Activated CD4-positive, CD25-positive, alpha-beta regulatory T cell treated with anti-CD3 and anti-CD28 coated beads, Interleukin-2, amount 50 U/mL, for 72 hours (primary cell): ENCODE results near the gene ACTR1A.
A peak's percentile ranks its signal among the peaks of the same experiment; 100 is the strongest.

Source experiments
- DNase-seq: peaks from one replicate; pipeline ENCODE4 v3.0.0; 2021

Gene ACTR1A

GRCh38 chr10:102452672-102453340, 49.7 kb downstream of the ACTR1A start:
- DNase-seq: peak; percentile 66

DNA sequence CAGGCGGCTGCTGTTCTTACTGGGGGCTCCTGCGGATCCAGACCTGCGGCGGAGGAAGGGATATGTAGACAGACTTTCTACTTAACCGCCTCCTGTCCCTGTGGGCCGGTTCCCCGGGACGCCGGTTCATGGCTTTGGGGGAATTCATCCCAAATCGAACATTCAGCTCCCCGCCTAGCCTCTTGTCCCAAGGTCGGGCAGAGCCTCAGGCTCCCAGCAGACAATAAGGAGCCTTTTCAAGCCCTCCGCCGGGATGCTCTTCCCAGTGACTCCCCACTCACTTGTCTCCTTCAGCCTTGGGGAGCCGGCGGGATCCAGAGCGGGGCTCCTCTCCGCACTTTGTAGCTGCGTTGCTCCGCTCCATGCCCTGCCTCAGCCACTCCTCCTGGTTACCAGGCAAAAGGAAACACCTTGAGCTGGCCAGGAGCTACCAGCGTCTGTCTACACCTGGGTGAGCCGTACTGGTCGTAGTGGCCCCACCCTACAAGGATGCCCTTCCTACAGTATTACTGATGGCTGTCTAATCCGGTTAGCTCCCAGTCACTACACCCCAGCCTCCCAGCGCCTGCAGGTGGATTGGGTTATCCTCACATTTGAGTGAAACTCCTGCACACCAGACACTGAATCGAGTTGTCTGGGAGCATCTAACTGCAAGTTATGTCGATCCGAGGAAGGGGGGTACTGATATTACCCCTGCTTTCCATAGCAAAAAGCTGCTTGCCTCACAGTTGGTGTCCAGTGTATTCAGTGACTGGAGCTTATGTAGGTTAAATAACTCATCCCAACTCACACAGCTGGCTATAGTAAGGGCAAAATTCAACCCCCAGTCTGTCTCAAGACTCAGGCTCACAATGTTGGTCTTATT, 51.2 kb downstream of the ACTR1A start, which contains the start of gene C10orf95:
C10orf95 (minus strand) TSS at position 439 of the 865 bp plus-strand sequence. CDS start 450 bp downstream, outside the sequence.
- no peak for DNase-seq

GRCh38 chr10:102450374-102451104, 52.0 kb downstream of the ACTR1A start:
- peak; percentile 84 for DNase-seq

GRCh38 chr10:102450124-102450373, 52.5 kb downstream of the ACTR1A start:
- DNase-seq: no peak

DNA sequence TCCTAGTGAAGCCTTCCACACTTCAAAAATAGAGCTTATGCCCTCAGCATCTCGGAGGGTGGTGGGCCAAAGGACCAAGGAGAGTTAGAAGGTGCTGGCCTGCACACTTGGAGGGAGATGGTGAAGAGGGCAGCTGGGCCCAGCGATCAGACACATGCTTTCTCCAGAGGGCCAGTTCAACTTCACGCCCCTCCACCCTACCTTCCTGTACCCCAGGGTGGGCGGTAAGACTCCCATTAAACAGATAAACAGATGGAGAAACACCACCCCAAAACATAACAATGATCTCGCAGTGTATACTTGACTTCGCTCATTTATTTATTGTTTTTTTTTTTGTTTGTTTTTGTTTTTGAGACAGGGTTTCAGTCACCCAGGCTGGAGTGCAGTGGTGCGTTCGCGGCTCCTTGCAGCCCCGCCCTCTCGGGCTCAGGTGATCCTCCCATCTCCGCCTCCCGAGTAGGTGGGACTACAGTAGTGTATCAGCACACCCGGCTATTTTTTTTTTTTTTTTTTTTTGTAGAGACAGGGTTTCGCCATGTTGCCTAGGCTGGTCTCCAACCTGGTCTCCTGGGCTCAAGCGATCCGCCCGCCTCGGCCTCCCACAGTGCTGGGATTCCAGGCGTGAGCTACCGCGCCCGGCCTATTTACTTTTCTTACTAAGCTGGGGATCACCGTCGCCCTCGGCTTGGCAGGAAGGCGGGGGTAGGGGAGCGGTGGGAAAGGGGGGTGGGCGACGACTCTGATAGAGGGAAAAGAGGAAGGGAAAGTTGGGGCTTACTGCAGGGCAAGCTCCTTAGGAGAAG, 53.0 kb downstream of the ACTR1A start:
- DNase-seq: peak; percentile 80

DNA sequence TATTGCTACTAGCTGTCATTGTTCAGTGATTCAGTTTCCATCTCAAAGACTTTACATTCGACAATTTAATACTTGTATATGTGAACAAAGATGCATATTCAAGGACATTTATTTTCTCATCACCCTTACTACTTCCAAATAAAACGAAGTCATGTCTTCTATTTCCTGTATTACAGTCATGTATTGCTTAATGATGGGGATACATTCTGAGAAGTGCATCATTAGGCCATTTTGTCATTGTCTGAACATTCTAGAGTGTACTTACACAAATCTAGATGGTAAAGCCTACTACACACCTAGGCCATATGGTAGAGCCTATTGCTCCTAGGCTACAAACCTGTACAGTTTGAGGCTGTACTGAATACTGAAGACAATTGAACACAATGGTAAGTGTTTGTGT, 57.7 kb downstream of the ACTR1A start:
- DNase-seq: no peak

DNA sequence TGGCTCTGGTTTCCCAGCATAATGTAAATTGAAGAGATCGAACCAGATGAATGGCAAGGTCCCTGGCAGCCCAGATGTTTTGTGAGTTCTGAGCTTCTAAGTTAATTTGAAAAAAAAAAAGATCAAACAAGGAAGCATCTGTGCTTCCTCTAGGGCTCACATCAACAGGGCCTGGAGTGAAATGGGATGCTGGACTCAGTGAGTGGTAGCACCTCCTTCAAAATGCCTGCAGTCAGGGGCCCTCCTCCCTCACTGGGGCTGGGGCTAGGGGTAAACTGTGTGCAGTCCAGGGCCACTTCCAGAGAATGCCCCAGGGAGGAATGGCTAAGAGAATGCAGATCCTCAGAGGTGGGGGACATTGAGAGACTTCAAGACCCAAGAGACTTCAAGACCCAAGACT, 64.1 kb downstream of the ACTR1A start:
- no peak for DNase-seq

- no peak for DNase-seq
These were observed 65.0 kb downstream of the ACTR1A start for GRCh38 chr10:102437515-102437914.

- no peak for DNase-seq
These were observed 66.2 kb downstream of the ACTR1A start for GRCh38 chr10:102436312-102436711.

- no peak for DNase-seq
These were observed 66.8 kb downstream of the ACTR1A start for GRCh38 chr10:102435529-102436233.

GRCh38 chr10:102435133-102435497, 67.4 kb downstream of the ACTR1A start:
- DNase-seq: no peak

DNA sequence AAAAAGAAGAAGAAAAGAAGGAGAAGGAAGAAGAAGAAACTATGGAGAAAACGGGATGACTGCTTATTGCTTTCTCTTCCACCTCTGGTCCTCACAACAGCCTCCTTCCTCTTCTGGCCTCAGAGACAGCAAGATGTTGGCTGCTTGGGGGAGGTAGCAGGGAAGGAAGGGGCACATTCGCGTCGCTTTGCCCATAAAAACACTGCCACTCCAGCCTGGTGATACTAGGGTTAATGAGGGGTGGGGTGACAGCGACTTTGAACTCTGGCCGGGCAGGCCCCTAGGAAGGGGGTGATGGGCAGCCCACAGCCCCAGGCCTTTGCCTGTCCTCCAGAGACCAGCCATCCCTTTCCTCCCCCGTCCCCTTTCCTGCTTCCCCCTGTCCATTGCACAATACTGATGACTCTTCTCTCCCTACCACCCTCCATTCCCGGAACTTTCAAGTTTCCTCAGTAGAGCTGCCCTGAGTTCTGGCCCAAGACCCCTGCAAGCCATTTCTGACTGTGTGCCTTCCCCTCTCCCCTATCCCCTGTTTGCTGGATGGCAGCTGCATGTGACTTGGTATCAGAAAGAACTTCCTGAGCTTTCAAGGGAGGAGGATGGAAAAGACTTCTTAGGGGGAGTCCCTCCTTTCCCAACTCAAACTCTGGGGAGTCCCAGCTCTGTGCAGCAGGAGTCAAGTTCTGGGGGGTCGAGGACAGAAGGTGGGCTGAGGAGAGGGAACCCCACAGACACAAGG, 67.9 kb downstream of the ACTR1A start:
- no peak for DNase-seq

- DNase-seq: no peak
These were observed 68.9 kb downstream of the ACTR1A start for GRCh38 chr10:102433619-102434046.

GRCh38 chr10:102432162-102432950, 70.2 kb downstream of the ACTR1A start, which contains the start of gene CUEDC2:
TSS of gene CUEDC2 (minus strand) at chr10:102432574. CDS start at chr10:102425188, 7,386 bp downstream.
- peak; percentile 99 for DNase-seq

DNA sequence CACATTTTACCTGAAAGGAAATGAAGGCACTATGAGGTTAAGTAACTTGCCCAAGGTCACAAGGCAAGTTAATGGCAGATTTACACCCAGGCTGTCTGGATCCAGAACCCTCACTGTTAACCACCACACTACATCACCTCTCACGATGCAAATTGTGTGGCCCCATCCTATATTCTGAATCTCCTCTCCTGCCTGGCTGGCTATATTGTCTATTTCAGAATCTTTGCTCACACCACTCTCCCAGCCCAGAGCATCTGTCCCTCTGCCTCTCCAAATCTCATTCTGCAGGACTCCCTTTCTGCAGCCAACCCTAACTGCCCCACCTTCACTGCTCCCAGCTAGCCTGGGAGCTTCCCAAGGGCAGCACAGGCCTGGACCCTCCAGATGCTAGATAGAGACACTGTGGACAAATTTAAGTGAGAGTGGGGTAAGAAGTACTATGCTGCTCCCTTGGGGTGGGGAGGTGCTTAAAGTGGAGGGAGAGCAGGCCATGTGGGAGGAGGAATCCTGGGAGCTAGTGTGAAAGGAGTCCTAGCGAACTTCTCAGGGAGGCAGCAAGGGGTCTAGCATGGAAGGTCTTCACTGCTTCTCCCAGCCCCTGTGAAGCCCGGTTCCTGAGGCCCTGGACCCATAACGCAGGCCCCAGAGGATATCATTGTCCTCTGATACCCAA, 70.9 kb downstream of the ACTR1A start:
- no peak for DNase-seq

GRCh38 chr10:102429468-102429867, 73.0 kb downstream of the ACTR1A start:
- no peak for DNase-seq
